ENCODE measurements around the gene POLA2.

POLA2 gene

DNA sequence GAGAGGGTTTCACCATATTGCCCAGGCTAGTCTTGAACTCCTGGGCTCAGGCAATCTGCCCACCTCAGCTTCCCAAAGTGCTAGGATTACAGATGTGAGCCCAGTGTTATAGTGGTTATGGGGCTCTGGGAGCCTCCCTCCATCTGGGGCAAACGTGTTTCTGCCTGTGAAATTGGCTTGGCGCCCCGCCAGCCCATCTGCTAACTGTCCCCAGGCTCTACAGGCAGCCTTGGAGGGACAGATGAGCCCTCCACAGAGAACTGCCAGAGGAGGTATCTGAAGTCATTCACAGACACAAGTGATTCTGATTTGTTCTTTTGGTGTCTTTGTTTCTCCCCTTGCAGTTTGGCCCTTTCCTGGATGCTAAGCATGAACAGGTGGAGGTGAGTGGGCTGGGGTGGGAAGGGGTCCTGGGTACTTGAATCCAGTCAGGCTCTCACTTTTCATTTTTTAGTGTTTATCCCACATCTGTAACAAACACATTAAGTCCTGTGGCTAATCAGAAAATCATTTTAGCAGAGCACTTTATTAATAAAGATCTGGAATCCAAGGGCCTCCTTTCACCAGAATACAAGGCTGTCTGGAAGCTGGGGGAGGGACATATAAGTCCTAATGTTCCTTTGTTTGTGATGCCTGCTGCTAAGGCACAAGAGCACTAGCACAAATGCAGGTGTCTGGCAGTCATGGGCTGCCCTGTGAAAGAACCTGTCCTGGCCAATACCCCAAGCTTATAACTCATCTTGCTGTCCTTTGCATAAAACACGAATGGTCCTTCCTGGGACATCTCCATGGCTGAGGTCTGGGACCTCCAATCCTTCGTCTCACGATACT is 27.2 kb downstream of the POLA2 start:
- DNase-seq = no peak

DNA sequence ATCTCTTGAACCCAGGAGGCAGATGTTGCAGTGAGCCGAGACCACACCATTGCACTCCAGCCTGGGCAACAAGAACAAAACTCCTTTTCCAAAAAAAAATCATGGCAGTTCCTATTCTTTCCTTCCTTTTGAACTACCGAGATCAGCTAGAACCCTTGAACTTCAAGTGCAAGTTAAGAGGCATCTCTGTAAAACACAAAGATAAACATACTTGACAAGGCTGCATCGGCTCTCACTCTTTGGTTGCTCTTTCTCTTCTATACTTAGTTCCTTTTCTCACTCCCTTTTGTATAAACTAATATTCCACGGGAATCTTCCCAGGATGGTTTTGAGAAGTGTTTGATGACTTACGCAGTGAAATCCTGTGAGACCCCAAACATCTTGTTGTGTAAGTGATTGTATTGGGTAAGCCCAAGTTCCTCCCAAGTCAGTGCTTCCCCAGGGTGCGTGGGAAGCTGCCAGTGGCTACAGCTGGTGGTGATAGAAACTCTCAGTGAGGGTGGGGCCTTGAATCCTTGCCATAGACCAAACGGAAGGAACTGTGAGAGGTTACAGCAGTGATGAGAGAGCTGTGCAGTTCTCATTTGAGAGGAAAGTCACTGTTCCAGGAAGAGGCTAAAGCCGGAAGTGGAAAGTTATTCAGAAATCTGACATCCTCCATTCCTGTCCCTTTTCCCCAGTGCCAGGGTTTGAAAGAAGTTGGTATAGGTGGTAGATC is 28.8 kb downstream of the POLA2 start:
- DNase-seq = no peak

DNA sequence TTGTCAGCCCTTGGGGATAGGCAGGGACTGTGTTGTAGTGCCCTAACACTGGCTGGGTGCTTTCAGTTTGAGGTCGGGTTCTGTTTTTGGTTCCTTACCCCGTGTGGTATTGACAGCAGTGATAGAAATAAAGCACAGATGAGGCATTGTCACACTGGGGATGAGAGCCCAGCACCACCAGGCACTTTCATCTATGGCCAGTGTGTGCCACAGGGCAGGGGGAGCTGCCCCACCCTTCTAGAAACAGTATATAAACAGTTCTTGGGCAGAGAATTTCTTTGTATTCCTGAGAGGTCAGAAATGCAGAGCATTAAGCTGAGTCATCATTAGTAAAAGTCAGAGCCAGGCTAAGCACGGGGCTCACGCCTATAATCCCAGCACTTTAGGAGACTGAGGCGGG is 29.9 kb downstream of the POLA2 start:
- DNase-seq = no peak

- DNase-seq = no peak
These were observed 31.1 kb downstream of the POLA2 start for GRCh38 chr11:65292890-65293289.

- no peak for DNase-seq
These were observed 32.2 kb downstream of the POLA2 start for GRCh38 chr11:65293909-65294381.

DNA sequence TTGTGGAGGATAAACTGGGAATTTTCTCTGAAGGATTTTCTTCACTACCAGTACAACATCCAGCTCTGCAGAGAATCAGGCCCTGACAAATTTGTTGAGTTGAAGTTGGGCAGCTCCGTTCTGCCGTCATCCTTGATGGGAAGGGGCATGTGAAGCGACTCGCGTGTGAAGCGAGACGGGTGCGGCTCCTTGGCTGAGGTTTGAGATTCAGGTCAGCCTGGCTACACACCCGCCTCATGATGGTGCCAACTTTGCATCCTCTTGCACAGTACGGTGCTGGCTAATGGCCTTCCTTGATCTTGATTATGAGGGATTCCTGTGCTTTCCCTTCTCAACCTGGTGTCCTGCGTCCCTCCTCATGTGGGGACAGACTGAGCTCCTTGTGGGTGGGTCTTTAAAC is 33.2 kb downstream of the POLA2 start:
- DNase-seq = no peak

DNA sequence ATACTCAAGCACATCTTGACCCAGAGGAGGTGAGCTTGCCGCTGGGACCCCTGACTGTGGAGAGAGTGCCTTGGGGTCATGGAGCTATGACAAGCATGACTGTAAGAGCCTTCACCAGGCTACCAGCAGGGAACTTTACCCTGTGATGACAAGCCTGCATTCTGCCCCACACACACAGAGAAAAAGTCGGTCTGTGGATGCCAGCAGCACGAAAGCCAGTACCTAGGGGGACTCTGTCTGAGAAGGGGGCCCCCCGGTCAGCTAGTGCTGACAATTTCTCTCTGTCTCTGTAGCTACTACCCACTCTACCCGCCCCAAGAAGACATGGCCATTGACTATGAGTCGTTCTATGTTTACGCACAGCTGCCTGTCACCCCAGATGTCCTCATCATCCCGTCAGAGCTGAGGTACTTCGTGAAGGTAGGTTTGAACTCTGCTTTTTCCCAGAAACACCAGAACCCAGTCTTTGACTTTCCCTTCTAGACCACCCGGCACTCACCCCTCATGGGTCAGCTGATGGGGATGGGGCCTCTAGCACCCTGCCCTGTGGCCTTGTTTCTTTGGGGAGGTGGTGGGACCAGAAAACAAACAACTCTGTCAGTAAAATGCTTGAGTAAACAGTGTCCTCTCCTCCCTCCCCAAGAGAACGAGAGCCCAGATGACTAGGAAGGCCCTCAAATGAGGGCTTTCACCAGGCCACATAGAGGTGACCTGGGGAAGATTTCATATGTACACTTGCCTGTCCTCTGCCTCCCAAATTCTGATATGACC is 34.0 kb downstream of the POLA2 start:
- DNase-seq = no peak

DNA sequence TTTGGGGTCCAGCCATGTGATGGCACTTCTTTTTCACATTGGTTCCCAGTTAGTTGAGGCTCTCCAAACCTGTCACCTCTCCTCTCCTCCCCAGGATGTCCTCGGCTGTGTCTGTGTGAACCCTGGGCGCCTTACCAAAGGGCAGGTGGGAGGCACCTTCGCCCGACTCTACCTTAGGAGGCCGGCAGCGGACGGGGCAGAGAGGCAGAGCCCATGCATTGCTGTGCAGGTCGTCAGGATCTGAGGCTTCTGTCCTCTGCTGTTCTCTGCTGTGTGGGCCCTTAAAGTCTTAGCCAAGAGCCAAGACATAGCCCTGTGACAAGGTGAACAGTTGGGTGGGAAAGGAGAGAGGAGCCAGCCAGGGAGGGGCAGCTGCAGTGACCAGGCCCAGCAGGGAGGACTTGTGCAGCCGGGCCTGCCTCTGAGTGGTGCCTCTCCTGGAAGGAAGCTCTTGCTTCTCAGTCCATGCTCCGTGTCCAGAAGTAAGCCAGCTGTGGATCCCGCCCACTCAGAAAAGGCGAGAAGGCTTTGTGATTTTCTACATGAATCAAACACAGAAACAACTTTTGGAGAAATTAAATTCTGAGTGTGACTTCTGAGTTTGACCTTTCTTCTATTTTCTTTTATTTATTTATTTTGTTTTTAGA is 35.4 kb downstream of the POLA2 start:
- no peak for DNase-seq

DNA sequence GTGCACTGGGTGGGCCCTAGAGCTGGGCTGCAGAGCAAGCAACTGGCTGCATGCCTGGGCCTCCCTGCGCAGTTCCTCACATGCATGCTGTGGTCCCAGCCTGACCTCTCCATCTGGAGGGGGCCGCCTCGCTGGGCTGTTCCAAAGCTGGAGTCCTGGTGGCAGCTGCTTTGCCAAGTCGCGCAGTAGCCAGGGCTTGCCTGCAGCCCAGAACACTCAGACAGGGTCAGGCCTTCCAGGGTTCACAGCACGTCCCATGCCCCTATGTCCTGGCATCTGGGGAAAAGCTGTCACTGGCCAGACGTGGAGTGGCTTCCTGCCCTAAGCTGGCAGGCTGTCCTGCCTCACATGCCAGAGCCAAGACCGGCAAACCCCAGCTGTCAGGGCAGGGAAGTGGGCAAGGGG is 36.4 kb downstream of the POLA2 start:
- no peak for DNase-seq

- DNase-seq = no peak
These were observed 37.0 kb downstream of the POLA2 start for GRCh38 chr11:65298655-65299179.

DNA sequence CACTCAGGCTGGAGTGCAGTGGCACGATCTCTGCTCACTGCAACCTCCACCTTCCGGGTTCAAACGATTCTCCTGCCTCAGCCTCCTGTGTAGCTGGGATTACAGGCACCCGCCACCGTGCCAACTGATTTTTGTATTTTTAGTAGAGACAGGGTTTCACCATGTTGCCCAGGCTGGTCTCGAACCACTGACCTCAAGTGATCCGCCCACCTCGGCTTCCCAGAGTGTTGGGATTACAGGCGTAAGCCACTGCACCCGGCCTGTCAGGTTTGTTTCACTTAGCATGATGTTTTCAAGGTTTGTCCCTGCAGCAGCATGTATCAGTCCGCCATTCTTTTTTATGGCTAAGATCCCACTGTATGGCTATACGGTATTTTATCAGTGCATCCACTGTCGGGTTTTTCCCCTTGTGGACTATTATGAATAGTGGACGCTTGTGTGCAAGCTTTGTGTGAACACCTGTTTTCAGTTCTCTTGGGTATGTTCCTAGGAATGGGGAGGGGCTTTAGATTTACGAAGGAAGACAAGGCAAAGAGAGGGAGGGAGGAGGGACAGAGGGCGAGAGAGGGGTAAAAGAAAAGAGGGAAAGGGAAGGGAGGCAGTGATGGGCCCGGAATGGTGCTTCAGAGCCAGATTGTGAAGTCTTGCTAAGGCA is 39.0 kb downstream of the POLA2 start:
- DNase-seq = no peak

GRCh38 chr11:65301491-65302329 is 39.9 kb downstream of the POLA2 start:
- DNase-seq = no peak

DNA sequence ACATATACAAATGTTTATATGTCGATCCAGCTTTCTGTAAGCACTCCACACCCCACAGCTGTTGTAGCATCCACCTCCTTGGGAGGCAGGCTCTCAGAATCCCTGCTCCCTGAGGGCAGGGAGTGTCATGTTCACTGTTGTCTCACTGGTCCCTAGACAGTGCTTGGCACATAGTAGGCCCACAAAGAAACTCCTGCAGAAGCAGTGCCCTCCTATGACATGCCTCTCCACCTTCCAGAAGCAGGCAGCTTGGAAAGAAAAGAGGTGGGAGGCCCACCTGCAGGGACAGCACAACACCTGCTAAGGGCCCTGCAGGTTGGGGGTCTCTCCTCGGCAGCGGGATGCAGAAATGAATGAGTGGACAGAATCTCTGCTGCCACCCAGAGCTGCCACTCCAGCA is 41.8 kb downstream of the POLA2 start:
- DNase-seq = no peak

GRCh38 chr11:65304110-65304509 is 42.3 kb downstream of the POLA2 start:
- DNase-seq = no peak

DNA sequence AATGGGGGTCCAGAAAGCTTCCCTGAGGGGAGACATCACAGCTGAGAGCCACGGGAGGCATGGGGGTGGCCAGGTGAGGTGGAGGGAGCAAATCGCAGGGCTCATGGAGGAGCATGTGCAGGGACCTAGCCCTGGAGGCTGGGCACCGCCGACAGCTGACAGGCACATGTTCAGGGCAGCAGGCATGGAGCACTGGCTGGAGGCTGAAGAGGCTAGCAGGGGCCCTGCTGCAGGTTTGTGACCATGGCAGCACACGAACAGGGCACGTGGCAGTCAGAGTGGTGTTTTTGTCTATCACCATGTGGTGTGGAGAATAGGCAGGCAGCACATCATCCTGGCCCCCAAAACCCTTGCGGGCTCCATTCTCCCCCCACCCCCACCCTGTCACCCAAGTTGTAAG is 42.9 kb downstream of the POLA2 start:
- DNase-seq = no peak

GRCh38 chr11:65305501-65306268 is 43.9 kb downstream of the POLA2 start:
- no peak for DNase-seq

DNA sequence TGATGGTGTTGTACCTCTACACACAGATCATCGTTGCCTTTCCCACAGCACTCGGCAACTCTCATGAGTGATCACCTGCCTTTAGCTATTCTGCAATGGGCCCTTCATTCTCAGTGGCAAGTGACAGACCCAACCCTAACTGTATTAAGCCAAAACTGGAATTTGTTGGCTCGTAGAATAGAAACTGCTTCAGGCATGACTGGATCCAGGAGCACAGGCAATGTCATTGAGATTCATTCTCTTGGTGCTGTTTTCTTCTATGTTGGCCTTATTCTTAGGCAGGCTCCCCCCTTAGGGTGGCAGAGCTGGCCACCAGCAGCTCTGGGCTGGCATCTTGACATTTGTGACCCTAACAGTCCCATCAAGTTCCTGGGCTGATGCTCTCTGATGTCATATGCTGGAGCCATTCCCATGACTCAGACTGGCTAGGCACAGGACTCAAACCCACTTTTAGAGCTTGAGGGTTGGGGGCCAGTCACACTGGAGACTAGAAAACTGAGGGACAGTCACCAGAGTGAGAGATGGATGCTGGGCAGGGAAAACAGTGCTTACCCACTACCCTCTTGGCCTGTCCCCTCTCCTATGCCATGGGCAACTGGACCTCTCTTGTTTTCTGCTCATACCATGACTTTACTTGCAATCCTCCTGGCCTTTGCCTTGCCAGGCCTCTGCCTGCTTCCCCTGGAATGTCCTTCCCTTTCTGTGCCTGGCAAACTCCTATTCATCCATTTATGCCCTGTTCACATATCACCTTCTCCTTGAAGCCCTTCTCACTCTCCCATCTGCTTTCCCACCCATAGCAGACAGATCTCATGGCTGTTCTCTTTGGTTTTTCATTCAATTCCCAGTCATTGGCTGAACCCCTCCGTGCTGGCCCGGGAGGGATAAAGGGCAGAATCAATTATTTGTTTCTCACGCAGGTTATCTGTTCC is 45.8 kb downstream of the POLA2 start:
- no peak for DNase-seq

GRCh38 chr11:65308281-65308891 is 46.6 kb downstream of the POLA2 start:
- no peak for DNase-seq

- DNase-seq = no peak
These were observed 47.2 kb downstream of the POLA2 start for GRCh38 chr11:65309006-65309405.

All from stimulated activated CD8-positive, alpha-beta memory T cell treated with anti-CD3 and anti-CD28 coated beads, Interleukin-4, amount 100 ng/mL, for 48 hours (primary cell).